Activated CD8-positive, alpha-beta memory T cell treated with anti-CD3 and anti-CD28 coated beads, Interleukin-2, amount 50 U/mL, for 4 hours (primary cell): ENCODE measurements around the gene ARSB.
"Not testable (repeated sequence)": the region's sequence is repeated elsewhere in the genome, so short reads cannot be mapped to it uniquely, and the experiment has no call there.

Source experiments
- DNase-seq: peaks from one replicate; pipeline ENCODE4 v3.0.0-alpha.2; 2020

The ARSB gene

GRCh38 chr5:78771260-78772205, 213.6 kb downstream of the ARSB start:
- DNase-seq, result no peak

- DNase-seq, result no peak
Measured at GRCh38 chr5:78768781-78769380, 216.2 kb downstream of the ARSB start.

DNA sequence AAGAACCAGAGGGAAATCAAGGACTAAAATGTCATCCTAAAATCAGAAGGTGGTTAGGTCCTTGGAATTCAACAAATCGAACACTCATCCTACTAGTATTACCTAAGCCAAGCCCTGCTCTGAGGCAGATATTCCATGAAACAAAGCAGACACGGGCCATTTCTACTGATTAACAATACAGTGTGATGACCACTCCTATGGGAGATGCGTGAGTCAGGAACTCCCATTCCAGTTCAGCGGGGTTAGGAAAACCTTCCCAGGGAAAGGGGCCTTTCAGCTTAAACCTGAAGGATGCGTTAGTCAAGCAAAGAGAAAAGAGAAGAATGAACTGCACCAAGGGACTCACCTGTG, 218.7 kb downstream of the ARSB start:
- DNase-seq, result no peak

DNA sequence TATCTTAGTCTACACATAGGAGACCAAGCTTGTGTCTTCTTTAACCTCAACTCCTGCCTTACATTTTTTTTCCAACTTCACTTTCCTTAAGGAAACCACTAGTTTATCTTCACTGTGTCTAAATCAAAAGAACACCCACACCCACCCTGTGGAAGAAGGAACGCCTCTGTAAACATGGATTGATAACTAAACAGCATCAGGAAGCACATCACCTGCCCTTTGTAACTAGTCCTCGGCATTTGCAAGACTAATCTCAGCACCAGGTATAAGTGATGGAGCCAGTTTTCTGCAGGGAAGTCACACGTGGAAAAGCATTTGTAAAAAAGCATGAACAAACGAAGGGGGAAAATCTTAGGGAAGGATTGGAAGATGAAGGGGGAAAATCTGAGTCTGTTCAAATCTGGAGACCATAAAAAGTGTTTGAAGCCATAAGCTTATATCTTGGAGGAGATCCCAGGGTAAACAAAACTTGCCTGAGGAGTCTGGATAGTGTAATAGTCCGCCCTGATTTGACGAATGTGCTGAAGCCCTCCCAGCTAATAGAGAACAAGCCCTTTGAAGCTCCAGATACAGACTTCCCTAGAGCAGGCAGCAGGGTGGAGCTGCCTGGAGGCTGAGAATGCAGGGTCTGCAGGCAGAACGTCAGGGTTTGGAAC, 219.2 kb downstream of the ARSB start:
- no peak for DNase-seq

- no peak for DNase-seq
Measured at GRCh38 chr5:78765116-78765515, 220.0 kb downstream of the ARSB start.

DNA sequence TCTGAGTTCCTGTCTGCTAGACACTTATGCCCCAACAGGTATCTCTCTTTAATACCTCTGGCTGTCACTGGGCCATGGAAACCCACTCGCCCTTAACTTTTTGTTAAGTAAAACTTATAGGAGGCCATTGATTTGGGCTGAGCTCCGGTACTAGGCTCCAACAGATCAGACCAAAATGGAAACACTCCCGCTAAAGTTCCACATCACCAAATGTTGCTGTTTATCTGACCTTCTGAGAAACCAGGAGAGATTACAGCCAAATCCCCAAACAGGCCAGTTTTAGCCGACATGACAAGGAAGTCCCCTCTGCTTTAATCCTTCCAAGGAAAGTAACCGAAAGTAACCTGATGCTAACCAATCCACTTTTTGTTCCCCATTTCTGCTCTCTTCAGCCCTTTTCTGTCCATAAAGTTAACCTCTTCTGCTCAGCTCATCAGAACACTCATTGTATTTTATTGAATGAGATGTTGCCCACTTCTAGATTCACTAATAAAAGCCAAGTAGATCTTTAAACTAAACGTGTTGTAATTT, 221.4 kb downstream of the ARSB start:
- no peak for DNase-seq

DNA sequence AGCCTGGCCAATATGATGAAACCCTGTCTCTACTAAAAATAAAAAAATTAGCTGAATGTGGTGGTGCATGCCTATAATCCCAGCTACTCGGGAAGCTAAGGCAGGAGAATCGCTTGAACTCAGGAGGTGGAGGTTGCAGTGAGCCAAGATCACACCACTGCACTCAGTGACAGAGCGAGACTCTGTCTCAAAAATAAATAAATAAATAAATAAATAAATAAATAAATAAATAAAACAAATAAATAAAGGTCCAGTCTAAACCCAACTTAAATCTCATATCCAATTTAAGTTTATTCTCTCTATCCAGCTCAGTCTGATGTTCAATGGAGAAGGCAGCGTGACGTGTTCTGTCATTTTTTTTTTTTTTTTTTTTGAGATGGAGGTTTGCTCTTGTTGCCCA, 222.4 kb downstream of the ARSB start:
- not testable (repeated sequence) for DNase-seq

- no peak for DNase-seq
Measured at GRCh38 chr5:78761840-78762239, 223.3 kb downstream of the ARSB start.

- no peak for DNase-seq
Measured at GRCh38 chr5:78760770-78761169, 224.3 kb downstream of the ARSB start.

DNA sequence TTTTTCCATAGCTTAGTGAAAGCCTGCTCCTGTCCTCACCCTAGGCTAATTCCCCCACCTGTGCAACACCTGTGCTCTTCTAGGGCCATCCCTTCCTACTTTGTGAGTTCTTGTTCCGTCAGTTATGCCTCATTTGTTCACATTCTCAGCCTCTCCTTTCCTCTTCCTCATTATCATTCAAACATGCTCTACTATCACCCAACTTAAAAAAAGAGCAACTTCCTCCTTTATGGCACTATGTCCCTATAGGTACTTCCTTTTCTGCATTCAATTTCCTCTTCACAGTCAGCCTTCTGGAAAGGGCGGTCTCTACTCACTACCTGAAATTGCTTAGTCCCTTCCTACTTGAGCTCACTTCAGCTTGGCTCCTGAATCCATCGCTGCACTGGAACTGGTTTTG, 224.7 kb downstream of the ARSB start:
- DNase-seq, result no peak

DNA sequence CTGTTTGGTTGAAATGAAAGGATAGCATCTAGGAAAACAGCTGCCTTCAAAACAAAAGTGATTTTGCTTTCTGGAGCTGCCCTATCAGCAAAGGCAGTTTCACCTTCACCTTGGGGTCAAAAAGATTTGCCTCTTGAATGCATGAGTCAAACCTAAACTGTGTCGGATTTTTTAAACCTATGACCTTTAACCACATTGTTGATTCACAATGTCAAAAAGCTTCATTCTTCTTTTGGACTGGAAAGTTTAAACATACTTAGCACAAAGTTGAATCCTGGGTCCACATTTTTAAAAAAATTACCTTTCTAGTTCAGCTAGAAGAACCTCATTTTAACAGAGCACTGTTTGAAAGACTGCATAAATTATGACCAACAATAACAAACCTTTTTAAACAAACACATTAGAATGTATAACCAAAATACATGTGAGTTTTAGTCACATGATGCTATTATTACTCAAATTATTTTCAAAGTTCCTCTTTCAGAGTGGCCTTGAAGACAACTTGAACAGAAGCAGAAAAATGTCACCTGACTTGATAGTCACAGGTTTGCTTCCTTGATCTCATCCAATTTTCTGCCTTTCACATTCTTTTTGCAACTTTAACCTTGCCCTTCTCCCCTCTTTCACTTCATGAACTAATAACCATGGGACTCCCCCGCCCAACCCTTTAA, 226.8 kb downstream of the ARSB start:
- DNase-seq, result no peak

GRCh38 chr5:78757269-78758053, 227.6 kb downstream of the ARSB start:
- no peak for DNase-seq

GRCh38 chr5:78756858-78757257, 228.3 kb downstream of the ARSB start:
- no peak for DNase-seq

DNA sequence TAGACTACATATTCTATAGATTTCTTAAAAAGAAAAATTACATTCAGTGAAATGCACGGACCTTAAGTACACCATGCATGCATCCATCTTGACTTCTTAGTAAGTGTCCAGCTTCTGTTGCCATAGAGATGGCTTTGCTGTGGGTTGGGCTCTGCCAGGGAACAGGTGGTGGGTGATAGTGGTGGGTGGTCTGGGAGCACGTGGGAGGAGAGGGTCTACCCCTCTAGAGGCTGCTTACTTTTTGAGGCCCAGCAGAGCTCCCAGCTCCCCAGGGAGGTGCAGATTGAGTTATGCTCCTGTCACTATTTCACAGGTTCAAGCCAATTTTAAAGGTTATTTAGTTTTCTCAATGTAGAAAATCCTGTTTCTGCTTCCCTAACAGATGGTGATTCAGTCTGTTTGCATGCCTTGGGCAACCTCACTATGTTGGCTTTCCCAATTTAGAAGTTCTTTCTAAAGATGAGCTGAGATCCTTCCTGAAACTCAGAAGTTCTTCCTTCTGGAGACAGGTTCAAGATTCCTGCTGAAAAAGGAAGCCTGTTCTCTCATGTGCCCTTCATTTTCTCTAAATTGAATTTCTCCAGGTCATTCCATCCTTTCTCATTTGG, 229.2 kb downstream of the ARSB start:
- DNase-seq, result no peak

GRCh38 chr5:78754655-78755054, 230.5 kb downstream of the ARSB start:
- no peak for DNase-seq

- DNase-seq, result no peak
Measured at GRCh38 chr5:78753093-78753531, 232.0 kb downstream of the ARSB start.

- DNase-seq, result no peak
Measured at GRCh38 chr5:78751872-78752271, 233.2 kb downstream of the ARSB start.

DNA sequence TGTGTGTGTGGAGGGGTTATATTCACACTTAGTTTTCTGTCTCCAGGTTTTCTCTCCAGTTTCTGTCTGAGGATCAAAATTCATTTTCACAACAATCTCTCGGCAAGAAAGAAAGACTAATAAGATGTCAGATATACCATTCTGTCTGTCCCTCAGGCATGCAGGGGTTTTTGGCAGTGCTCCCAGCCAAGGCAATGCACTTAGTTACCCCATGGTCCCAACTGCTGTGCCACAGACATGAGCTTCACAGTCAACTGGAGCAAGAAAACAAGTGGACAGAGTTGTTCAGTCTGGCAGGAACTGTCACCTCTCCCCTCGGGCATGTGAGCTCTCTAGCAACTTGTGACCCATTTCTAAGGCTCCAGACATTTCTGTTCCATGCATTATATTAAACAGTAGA, 234.8 kb downstream of the ARSB start:
- DNase-seq, result no peak

DNA sequence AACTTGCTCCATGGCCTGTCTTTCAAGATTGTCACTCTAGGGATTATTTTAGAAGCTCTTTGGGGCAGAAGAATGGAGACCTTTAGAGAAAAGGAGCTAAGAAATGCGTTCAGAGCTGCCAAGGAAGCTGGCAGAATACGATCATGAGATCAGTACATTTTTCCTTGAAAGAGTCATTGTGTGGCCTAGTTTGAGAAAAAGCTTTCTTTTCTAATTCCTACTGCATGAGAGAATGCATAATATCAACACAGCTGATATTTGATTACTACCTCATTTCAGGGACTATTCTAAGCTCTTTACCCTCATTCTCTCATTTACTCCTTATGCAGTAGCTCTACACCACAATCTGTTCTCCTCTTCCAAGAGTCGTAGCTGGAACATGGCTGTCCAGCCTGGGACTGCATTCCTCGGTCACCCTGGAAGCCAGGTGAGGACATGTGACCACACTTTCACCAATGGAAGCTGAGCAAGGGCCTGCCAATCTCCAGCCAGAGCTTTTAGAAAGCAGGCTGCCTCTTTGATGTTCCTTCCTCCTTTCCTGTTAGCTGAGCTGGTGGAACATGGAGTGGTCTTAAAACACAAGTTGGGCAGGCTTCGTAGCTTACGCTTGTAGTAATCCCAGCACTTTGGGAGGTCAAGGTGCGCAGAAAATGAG, 237.3 kb downstream of the ARSB start:
- no peak for DNase-seq

GRCh38 chr5:78747055-78747454, 238.1 kb downstream of the ARSB start:
- no peak for DNase-seq
